ENCODE results near the gene MORN4. TPM values are rescaled to one million over a fixed set of nuclear protein-coding genes. Genes with fewer than 3 reads are reported as not detected.

The MORN4 gene
- total and polyA plus RNA-seq, 2 of the 13 experiments (the other 11 are each of a cell fraction or from before 2014, with no cell fraction given), result 3.4 to 9.1 TPM

DNA sequence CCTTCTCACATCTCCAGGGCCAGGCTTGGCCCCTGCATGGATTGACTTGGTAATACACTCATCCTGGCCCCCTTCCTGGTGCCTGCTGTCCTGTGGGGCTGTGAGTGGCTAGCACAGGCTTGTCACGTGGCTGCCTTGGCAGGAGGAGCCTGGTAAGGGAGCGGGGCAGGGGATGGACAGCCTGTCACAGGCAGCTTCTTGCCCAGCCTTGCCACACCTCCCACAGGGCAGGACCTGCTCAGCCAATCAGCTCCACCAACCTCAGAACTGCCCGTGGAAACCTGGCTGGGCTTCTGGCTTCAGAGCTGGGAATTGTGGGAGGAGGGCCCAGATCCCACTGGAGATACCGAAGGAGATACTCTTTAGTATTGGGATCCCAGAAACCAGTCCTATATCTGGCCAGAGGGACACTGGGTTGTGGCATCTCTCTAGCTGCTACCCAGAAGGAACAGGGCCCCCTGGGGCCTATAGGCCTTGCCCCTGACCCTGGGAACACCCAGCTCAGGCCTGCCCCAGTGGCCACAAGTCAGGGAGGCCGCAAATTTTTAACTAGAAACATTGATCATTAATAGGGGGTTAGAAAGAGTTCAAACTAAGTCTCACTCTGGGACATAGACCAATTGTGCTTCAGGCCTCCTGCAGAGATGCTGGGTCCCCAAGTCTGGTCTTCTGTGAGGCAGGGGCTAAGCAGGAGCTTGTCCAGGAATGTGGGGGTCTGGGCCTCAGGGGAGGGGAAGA, 49.1 kb downstream of the MORN4 start, which contains the start of gene HOGA1 (continued):
- TF ChIP-seq, protein P1, sequence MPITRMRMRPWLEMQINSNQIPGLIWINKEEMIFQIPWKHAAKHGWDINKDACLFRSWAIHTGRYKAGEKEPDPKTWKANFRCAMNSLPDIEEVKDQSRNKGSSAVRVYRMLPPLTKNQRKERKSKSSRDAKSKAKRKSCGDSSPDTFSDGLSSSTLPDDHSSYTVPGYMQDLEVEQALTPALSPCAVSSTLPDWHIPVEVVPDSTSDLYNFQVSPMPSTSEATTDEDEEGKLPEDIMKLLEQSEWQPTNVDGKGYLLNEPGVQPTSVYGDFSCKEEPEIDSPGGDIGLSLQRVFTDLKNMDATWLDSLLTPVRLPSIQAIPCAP (CRISPR knock-in tag; IDR thresholded peaks at IDR 0.05; ENCODE audit: low read depth), result no peak
- TF ChIP-seq NR2F6 (IDR thresholded peaks at IDR 0.05) (0 out of 2 replicates have a peak, but pooled peaks have one; percentile 18), NR2F6 (CRISPR knock-in tag; IDR thresholded peaks at IDR 0.05) (no peak), ZNF383 (CRISPR knock-in tag; IDR thresholded peaks at IDR 0.05; ENCODE audit: borderline replicate concordance) (no peak), ZNF547 (CRISPR knock-in tag; IDR thresholded peaks at IDR 0.05) (no peak; the same call in 1 of the 2 replicates), SSRP1 (CRISPR knock-in tag; IDR thresholded peaks at IDR 0.05) (no peak), CBFB (CRISPR knock-in tag; IDR thresholded peaks at IDR 0.05) (no peak), ARID2 (CRISPR knock-in tag; IDR thresholded peaks at IDR 0.05; ENCODE audit: borderline replicate concordance) (no peak), MZF1 (CRISPR knock-in tag; IDR thresholded peaks at IDR 0.05; ENCODE audit: borderline replicate concordance) (no peak), HHEX (CRISPR knock-in tag; IDR thresholded peaks at IDR 0.05) (no peak), TBX2 (CRISPR knock-in tag; IDR thresholded peaks at IDR 0.05; ENCODE audit: borderline replicate concordance) (no peak; the same call in 1 of the 2 replicates), ZMYM3 (CRISPR knock-in tag; IDR thresholded peaks at IDR 0.05) (no peak), CHCHD3 (CRISPR knock-in tag; IDR thresholded peaks at IDR 0.05) (no peak), SIX1 (CRISPR knock-in tag; IDR thresholded peaks at IDR 0.05; ENCODE audit: borderline replicate concordance) (no peak), CENPT (CRISPR knock-in tag; IDR thresholded peaks at IDR 0.05; ENCODE audit: low read depth) (no peak)
- TF ChIP-seq, protein P2, sequence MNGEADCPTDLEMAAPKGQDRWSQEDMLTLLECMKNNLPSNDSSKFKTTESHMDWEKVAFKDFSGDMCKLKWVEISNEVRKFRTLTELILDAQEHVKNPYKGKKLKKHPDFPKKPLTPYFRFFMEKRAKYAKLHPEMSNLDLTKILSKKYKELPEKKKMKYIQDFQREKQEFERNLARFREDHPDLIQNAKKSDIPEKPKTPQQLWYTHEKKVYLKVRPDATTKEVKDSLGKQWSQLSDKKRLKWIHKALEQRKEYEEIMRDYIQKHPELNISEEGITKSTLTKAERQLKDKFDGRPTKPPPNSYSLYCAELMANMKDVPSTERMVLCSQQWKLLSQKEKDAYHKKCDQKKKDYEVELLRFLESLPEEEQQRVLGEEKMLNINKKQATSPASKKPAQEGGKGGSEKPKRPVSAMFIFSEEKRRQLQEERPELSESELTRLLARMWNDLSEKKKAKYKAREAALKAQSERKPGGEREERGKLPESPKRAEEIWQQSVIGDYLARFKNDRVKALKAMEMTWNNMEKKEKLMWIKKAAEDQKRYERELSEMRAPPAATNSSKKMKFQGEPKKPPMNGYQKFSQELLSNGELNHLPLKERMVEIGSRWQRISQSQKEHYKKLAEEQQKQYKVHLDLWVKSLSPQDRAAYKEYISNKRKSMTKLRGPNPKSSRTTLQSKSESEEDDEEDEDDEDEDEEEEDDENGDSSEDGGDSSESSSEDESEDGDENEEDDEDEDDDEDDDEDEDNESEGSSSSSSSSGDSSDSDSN (CRISPR knock-in tag; IDR thresholded peaks at IDR 0.05), result peak; percentile 34; the same call in 1 of the 2 replicates
- TF ChIP-seq, protein P3, sequence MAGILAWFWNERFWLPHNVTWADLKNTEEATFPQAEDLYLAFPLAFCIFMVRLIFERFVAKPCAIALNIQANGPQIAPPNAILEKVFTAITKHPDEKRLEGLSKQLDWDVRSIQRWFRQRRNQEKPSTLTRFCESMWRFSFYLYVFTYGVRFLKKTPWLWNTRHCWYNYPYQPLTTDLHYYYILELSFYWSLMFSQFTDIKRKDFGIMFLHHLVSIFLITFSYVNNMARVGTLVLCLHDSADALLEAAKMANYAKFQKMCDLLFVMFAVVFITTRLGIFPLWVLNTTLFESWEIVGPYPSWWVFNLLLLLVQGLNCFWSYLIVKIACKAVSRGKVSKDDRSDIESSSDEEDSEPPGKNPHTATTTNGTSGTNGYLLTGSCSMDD (CRISPR knock-in tag; IDR thresholded peaks at IDR 0.05), result no peak
- TF ChIP-seq, protein P4, sequence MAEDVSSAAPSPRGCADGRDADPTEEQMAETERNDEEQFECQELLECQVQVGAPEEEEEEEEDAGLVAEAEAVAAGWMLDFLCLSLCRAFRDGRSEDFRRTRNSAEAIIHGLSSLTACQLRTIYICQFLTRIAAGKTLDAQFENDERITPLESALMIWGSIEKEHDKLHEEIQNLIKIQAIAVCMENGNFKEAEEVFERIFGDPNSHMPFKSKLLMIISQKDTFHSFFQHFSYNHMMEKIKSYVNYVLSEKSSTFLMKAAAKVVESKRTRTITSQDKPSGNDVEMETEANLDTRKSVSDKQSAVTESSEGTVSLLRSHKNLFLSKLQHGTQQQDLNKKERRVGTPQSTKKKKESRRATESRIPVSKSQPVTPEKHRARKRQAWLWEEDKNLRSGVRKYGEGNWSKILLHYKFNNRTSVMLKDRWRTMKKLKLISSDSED (CRISPR knock-in tag; IDR thresholded peaks at IDR 0.05), result no peak
- TF ChIP-seq, protein P5, sequence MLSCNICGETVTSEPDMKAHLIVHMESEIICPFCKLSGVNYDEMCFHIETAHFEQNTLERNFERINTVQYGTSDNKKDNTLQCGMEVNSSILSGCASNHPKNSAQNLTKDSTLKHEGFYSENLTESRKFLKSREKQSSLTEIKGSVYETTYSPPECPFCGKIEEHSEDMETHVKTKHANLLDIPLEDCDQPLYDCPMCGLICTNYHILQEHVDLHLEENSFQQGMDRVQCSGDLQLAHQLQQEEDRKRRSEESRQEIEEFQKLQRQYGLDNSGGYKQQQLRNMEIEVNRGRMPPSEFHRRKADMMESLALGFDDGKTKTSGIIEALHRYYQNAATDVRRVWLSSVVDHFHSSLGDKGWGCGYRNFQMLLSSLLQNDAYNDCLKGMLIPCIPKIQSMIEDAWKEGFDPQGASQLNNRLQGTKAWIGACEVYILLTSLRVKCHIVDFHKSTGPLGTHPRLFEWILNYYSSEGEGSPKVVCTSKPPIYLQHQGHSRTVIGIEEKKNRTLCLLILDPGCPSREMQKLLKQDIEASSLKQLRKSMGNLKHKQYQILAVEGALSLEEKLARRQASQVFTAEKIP (CRISPR knock-in tag; IDR thresholded peaks at IDR 0.05; ENCODE audit: borderline replicate concordance), result no peak
- TF ChIP-seq, protein P6, sequence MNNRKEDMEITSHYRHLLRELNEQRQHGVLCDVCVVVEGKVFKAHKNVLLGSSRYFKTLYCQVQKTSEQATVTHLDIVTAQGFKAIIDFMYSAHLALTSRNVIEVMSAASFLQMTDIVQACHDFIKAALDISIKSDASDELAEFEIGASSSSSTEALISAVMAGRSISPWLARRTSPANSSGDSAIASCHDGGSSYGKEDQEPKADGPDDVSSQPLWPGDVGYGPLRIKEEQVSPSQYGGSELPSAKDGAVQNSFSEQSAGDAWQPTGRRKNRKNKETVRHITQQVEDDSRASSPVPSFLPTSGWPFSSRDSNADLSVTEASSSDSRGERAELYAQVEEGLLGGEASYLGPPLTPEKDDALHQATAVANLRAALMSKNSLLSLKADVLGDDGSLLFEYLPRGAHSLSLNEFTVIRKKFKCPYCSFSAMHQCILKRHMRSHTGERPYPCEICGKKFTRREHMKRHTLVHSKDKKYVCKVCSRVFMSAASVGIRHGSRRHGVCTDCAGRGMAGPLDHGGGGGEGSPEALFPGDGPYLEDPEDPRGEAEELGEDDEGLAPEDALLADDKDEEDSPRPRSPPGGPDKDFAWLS (CRISPR knock-in tag; IDR thresholded peaks at IDR 0.05; ENCODE audit: borderline replicate concordance), result no peak

All from HepG2 (cell line).